ENCODE results near the gene OBSCN.

Gene OBSCN

GRCh38 chr1:228309326-228310067, 101.7 kb downstream of the OBSCN start:
- DNase-seq (ENCODE audit: low read depth) = no peak

- DNase-seq (ENCODE audit: low read depth) = no peak
Measured at GRCh38 chr1:228310162-228310792, 102.4 kb downstream of the OBSCN start.

- no peak for DNase-seq (ENCODE audit: low read depth)
Measured at GRCh38 chr1:228311091-228311490, 103.2 kb downstream of the OBSCN start.

GRCh38 chr1:228312136-228312764, 104.4 kb downstream of the OBSCN start:
- DNase-seq (ENCODE audit: low read depth) = no peak

- no peak for DNase-seq (ENCODE audit: low read depth)
Measured at GRCh38 chr1:228313536-228314277, 105.9 kb downstream of the OBSCN start.

- no peak for DNase-seq (ENCODE audit: low read depth)
Measured at GRCh38 chr1:228314315-228314657, 106.4 kb downstream of the OBSCN start.

GRCh38 chr1:228314658-228315483, 107.0 kb downstream of the OBSCN start:
- no peak for DNase-seq (ENCODE audit: low read depth)

GRCh38 chr1:228315484-228315944, 107.7 kb downstream of the OBSCN start:
- DNase-seq (ENCODE audit: low read depth) = no peak

- DNase-seq (ENCODE audit: low read depth) = no peak
Measured at GRCh38 chr1:228315945-228316588, 108.2 kb downstream of the OBSCN start.

GRCh38 chr1:228316589-228317387, 108.9 kb downstream of the OBSCN start:
- DNase-seq (ENCODE audit: low read depth) = no peak

- no peak for DNase-seq (ENCODE audit: low read depth)
Measured at GRCh38 chr1:228317411-228317828, 109.6 kb downstream of the OBSCN start.

- DNase-seq (ENCODE audit: low read depth) = no peak
Measured at GRCh38 chr1:228317891-228318810, 110.3 kb downstream of the OBSCN start.

- DNase-seq (ENCODE audit: low read depth) = no peak
Measured at GRCh38 chr1:228318823-228319241, 111.0 kb downstream of the OBSCN start.

- no peak for DNase-seq (ENCODE audit: low read depth)
Measured at GRCh38 chr1:228319352-228320088, 111.7 kb downstream of the OBSCN start.

- no peak for DNase-seq (ENCODE audit: low read depth)
Measured at GRCh38 chr1:228320394-228320793, 112.5 kb downstream of the OBSCN start.

- DNase-seq (ENCODE audit: low read depth) = no peak
Measured at GRCh38 chr1:228321435-228321834, 113.6 kb downstream of the OBSCN start.

GRCh38 chr1:228321895-228322294, 114.1 kb downstream of the OBSCN start:
- no peak for DNase-seq (ENCODE audit: low read depth)

GRCh38 chr1:228323401-228323800, 115.6 kb downstream of the OBSCN start:
- no peak for DNase-seq (ENCODE audit: low read depth)

Data from stimulated activated CD8-positive, alpha-beta memory T cell treated with anti-CD3 and anti-CD28 coated beads, Interleukin-7, amount 100 ng/mL, for 24 hours (primary cell).